Thoracic aorta (tissue), 2 donors: ENCODE measurements around the gene TMEM141. TPM values are rescaled to one million over a fixed set of nuclear protein-coding genes. Genes with fewer than 3 reads are reported as not detected.

Experiments
- ATAC-seq: fragments of 150-250 bp; one replicate; pipeline ENCODE4 v1.8.0; 2017; ENCODE audit warnings: low read depth; ENCODE audit not compliant: insufficient number of reproducible peaks, low FRiP score
- DNase-seq: peaks from one replicate; pipeline ENCODE4 v3.0.0-alpha.2; 2020; ENCODE audit warnings: low spot score
- H3K27ac ChIP-seq, 2 donors: fragments of 200-600 bp; sonication (generic); 1 replicate in 1 of 2; 2 replicates in 1 of 2; pipeline ENCODE4 v1.5.1; 2016; ENCODE audit warnings: mild to moderate bottlenecking in 2 of 2, moderate library complexity in 2 of 2
- H3K27me3 ChIP-seq: fragments of 200-600 bp; sonication (generic); replicated peaks from 2 replicates; pipeline ENCODE4 v1.6.0; 2016; ENCODE audit warnings: mild to moderate bottlenecking; ENCODE audit not compliant: insufficient read depth
- H3K36me3 ChIP-seq: fragments of 200-600 bp; sonication (generic); one replicate; pipeline ENCODE4 v1.5.1; 2016
- H3K4me1 ChIP-seq, 2 donors: fragments of 200-600 bp; sonication (generic); 1 replicate in 1 of 2; 2 replicates in 1 of 2; pipeline versions ENCODE4 v1.5.1 to v1.6.0; 2016; ENCODE audit warnings: low read depth in 2 of 2, mild to moderate bottlenecking in 1 of 2; ENCODE audit not compliant: control insufficient read depth in 1 of 2
- H3K4me3 ChIP-seq: fragments of 200-600 bp; sonication (generic); 2 replicates; pipeline ENCODE4 v1.5.1; 2016; ENCODE audit warnings: mild to moderate bottlenecking
- H3K9me3 ChIP-seq: fragments of 200-600 bp; sonication (generic); 2 replicates; pipeline ENCODE4 v1.5.1; 2016
- total RNA-seq, 2 donors: library from RNA; depleted of rRNA; stranded (reverse); fragments of >200 nt; gene quantifications; one replicate each; pipeline versions ENCODE4 v1.1.0 to v1.2.3, GENCODE V29; 2016
- TF ChIP-seq, protein P1 (sequence below): fragments of 200-600 bp; sonication (generic); IDR thresholded peaks from one replicate; pipeline ENCODE4 v1.5.1; 2019; ENCODE audit warnings: antibody characterized with exemption

Gene TMEM141
- total RNA-seq, 2 donors from 2014 or later = 12.8 to 37.8 TPM

- Histone ChIP-seq H3K4me1 (no peaks in the 10 kb centered on the region), H3K36me3 (no peaks in the 10 kb centered on the region), H3K9me3 (peaks cover 11% of the 10 kb centered on the region), H3K27ac (no peak within 1 kb of the TSS), H3K27me3 (no peaks in the 10 kb centered on the region), H3K4me3 (no peak within 1 kb of the TSS)
- no peak for ATAC-seq
- no peak for DNase-seq
- TF ChIP-seq, protein P1, sequence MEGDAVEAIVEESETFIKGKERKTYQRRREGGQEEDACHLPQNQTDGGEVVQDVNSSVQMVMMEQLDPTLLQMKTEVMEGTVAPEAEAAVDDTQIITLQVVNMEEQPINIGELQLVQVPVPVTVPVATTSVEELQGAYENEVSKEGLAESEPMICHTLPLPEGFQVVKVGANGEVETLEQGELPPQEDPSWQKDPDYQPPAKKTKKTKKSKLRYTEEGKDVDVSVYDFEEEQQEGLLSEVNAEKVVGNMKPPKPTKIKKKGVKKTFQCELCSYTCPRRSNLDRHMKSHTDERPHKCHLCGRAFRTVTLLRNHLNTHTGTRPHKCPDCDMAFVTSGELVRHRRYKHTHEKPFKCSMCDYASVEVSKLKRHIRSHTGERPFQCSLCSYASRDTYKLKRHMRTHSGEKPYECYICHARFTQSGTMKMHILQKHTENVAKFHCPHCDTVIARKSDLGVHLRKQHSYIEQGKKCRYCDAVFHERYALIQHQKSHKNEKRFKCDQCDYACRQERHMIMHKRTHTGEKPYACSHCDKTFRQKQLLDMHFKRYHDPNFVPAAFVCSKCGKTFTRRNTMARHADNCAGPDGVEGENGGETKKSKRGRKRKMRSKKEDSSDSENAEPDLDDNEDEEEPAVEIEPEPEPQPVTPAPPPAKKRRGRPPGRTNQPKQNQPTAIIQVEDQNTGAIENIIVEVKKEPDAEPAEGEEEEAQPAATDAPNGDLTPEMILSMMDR = no peak
These were observed 42.9 kb upstream of the TMEM141 start, which contains the start of gene LCN6 for GRCh38 chr9:136748201-136748600. LCN6 (minus strand) TSS chr9:136748525; CDS start chr9:136748483, 42 bp downstream.

GRCh38 chr9:136748666-136749611 lies 42.2 kb upstream of the TMEM141 start:
- TF ChIP-seq, protein P1 = no peak
- H3K4me3 ChIP-seq = no peak overlapping the region
- DNase-seq (no peak), ATAC-seq (no peak)
- H3K27me3 ChIP-seq = no peaks in the 10 kb centered on the region
- no peaks in the 10 kb centered on the region for H3K4me1 ChIP-seq
- peaks cover 11% of the 10 kb centered on the region for H3K9me3 ChIP-seq
- no peaks in the 10 kb centered on the region for H3K36me3 ChIP-seq
- no peak overlapping the region for H3K27ac ChIP-seq

- TF ChIP-seq, protein P1 = no peak
- ATAC-seq = no peak
- H3K27ac ChIP-seq = no peak overlapping the region
- H3K4me1 ChIP-seq = no peaks in the 10 kb centered on the region
- no peak overlapping the region for H3K4me3 ChIP-seq
- no peak for DNase-seq
- peaks cover 11% of the 10 kb centered on the region for H3K9me3 ChIP-seq
- no peaks in the 10 kb centered on the region for H3K27me3 ChIP-seq
- H3K36me3 ChIP-seq = no peaks in the 10 kb centered on the region
These were observed 40.6 kb upstream of the TMEM141 start for GRCh38 chr9:136750526-136750925.

DNA sequence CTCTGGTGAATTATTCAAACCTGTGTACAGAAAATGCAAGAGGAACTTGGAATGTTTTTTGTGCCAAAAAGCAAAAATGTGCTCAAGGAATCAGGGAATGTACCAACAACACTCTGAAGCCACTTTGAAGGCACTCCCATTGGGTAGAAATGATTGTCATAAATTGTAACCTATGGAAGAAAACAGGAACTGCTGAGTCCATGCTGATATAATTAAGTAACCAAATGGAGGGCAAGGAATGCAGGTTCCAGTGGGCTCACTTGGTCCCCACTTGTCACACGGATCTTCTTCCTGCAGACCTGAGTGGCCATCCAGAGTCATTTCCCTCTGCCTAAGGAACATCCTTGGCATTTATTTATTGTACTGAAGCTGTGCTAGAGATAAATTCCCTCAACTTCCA lies 39.9 kb upstream of the TMEM141 start:
- H3K9me3 ChIP-seq = peaks cover 11% of the 10 kb centered on the region

DNA sequence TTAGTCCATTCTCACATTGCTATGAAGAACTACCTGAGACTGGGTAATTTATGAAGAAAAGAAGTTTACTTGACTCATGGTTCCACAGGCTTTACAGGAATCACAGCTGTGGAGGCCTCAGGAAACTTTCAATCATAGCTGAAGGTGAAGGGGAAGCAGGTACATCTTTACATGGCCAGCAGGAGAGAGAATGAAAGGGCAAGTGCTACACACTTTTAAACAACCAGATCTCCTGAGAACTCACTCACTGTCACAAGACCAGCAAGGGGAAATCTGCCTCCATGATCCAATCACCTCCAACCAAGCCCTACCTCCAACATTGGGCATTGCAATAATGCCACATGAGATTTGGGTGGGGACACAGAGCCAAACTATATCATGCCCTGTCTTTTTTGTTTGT lies 39.3 kb upstream of the TMEM141 start:
- Histone ChIP-seq H3K4me3 (no peak overlapping the region), H3K36me3 (no peaks in the 10 kb centered on the region), H3K9me3 (peaks cover 11% of the 10 kb centered on the region), H3K27me3 (no peaks in the 10 kb centered on the region), H3K27ac (no peak overlapping the region), H3K4me1 (no peaks in the 10 kb centered on the region)
- TF ChIP-seq, protein P1 = no peak
- ATAC-seq = no peak
- no peak for DNase-seq

More for the DNA sequence above, 39.9 kb upstream of the TMEM141 start:
- DNase-seq = no peak
- Histone ChIP-seq H3K4me3 (no peak overlapping the region), H3K27me3 (no peaks in the 10 kb centered on the region), H3K27ac (no peak overlapping the region), H3K4me1 (no peaks in the 10 kb centered on the region), H3K36me3 (no peaks in the 10 kb centered on the region)
- no peak for ATAC-seq
- TF ChIP-seq, protein P1 = no peak
